HepG2 (cell line): Measurements from ENCODE around the gene RASSF8. TPM values are rescaled to one million over a fixed set of nuclear protein-coding genes. Genes with fewer than 3 reads are reported as not detected.

Experiments
- ATAC-seq: fragments of 200-7000 bp; cut with Tn5 transposase; 3 replicates; pipeline ENCODE4 v1.9.1; 2020; ENCODE audit warnings: mild to moderate bottlenecking, moderate library complexity
- BruUV-seq: library from RNA; stranded (reverse); fragments of 400-500 nt; replicated peaks from 2 replicates; lab custom pipeline; 2021; lab: Mats Ljungman, UMichigan
- CTCF ChIA-PET: fragments of 300-600 bp; formaldehyde crosslinking; extraction: SDS; loops from one replicate; lab custom pipeline; 2021; ENCODE audit warnings: low total read pairs, inconsistent platforms, low intra/inter-chr PET ratio; lab: Yijun Ruan, JAX
- POLR2A ChIA-PET: fragments of 350-600 bp; sonication (Branson Sonifier 250); formaldehyde crosslinking; loops from one replicate; lab custom pipeline; 2020; ENCODE audit warnings: antibody characterized with exemption, inconsistent platforms; lab: Yijun Ruan, JAX
- DNase-seq: peaks from one replicate; pipeline ENCODE4 v3.0.0-alpha.2; 2015; ENCODE audit warnings: low spot score
- FAIRE-seq: peaks from 3 replicates; lab custom pipeline; 2011; peaks lifted over from hg19 to GRCh38; lab: Jason Lieb, UNC
- H2AFZ ChIP-seq: one replicate; pipeline ENCODE4 v1.6.1; 2011; ENCODE audit warnings: low read length, inconsistent platforms
- H3K27ac ChIP-seq: fragments of 300-600 bp; 3 replicates; pipeline ENCODE4 v1.8.0; 2011; ENCODE audit warnings: mixed run types, mild to moderate bottlenecking, mixed read lengths, low read length, inconsistent platforms; ENCODE audit not compliant: insufficient read depth; ENCODE audit errors: extremely low read length
- H3K27me3 ChIP-seq, 2 experiments: fragments of 200-600 bp in 1 of 2; 2 replicates in 1 of 2; 3 replicates in 1 of 2; pipeline versions ENCODE4 v1.6.0 to v1.8.0; 2011; ENCODE audit warnings: low read length in 2 of 2, mild to moderate bottlenecking in 2 of 2, moderate library complexity in 2 of 2, inconsistent platforms in 1 of 2; ENCODE audit not compliant: insufficient read depth in 2 of 2, control insufficient read depth in 1 of 2
- H3K36me3 ChIP-seq, 2 experiments: fragments of 200-600 bp in 1 of 2; replicated peaks in 1 of 2; 2 replicates in 1 of 2; 3 replicates in 1 of 2; pipeline versions ENCODE4 v1.5.1 to v1.8.0; 2011; ENCODE audit warnings: low read length in 2 of 2, inconsistent platforms in 1 of 2; ENCODE audit not compliant: insufficient read depth in 2 of 2, control insufficient read depth in 1 of 2
- H3K4me1 ChIP-seq: 2 replicates; pipeline ENCODE4 v1.5.1; 2012; ENCODE audit warnings: low read length, inconsistent platforms; ENCODE audit not compliant: insufficient read depth
- H3K4me2 ChIP-seq: 2 replicates; pipeline ENCODE4 v1.6.0; 2011; ENCODE audit warnings: low read depth, low read length, inconsistent platforms
- H3K4me3 ChIP-seq, 3 experiments: fragments of 200-600 bp in 1 of 3; sonication (generic), shearing (Covaris generic) in 1 of 3; replicated peaks in 1 of 3; 2 replicates each; pipeline ENCODE4 v1.5.1; 2011 to 2016; ENCODE audit warnings: low read length in 3 of 3, inconsistent platforms in 2 of 3, low read depth in 2 of 3, mild to moderate bottlenecking in 2 of 3, control low read depth in 1 of 3, mixed read lengths in 1 of 3; ENCODE audit not compliant: insufficient read depth in 1 of 3
- H3K79me2 ChIP-seq: one replicate; pipeline ENCODE4 v1.6.1; 2011; ENCODE audit warnings: low read length, inconsistent platforms; ENCODE audit not compliant: insufficient read depth
- H3K9ac ChIP-seq: 2 replicates; pipeline ENCODE4 v1.6.0; 2011; ENCODE audit warnings: mild to moderate bottlenecking, low read depth, low read length, inconsistent platforms; ENCODE audit not compliant: insufficient read depth
- H3K9me3 ChIP-seq: 2 replicates; pipeline ENCODE4 v1.5.1; 2012; ENCODE audit warnings: mild to moderate bottlenecking, low read length
- H4K20me1 ChIP-seq: 2 replicates; pipeline ENCODE4 v1.6.0; 2011; ENCODE audit warnings: inconsistent platforms, mild to moderate bottlenecking, low read length, moderate library complexity; ENCODE audit not compliant: insufficient read depth
- GTF3A ChIP-seq: sonication (generic); formaldehyde crosslinking; conservative IDR thresholded peaks from 2 replicates; pipeline ENCODE4 v1.4.0; 2020; ENCODE audit warnings: mild to moderate bottlenecking, missing genetic modification reagents
- IRF2 ChIP-seq: IDR thresholded peaks from 2 replicates; pipeline ENCODE4 v1.6.1; 2018; ENCODE audit warnings: missing genetic modification reagents, missing compliant biosample characterization
- KDM5B ChIP-seq: sonication (generic); formaldehyde crosslinking; IDR thresholded peaks from 2 replicates; pipeline ENCODE4 v1.4.0; 2020; ENCODE audit warnings: missing genetic modification reagents, mild to moderate bottlenecking, borderline replicate concordance
- MTF2 ChIP-seq: sonication (generic); formaldehyde crosslinking; IDR thresholded peaks from 2 replicates; pipeline ENCODE4 v1.5.0; 2020; ENCODE audit warnings: missing genetic modification reagents, borderline replicate concordance
- MXD4 ChIP-seq: IDR thresholded peaks from 2 replicates; pipeline ENCODE4 v1.6.1; 2016; ENCODE audit warnings: mild to moderate bottlenecking, missing biosample characterization, missing genetic modification reagents
- NAIF1 ChIP-seq: sonication (generic); formaldehyde crosslinking; IDR thresholded peaks from 2 replicates; pipeline ENCODE4 v1.5.0; 2020; ENCODE audit warnings: mild to moderate bottlenecking, missing genetic modification reagents, borderline replicate concordance
- SALL1 ChIP-seq: sonication (generic); formaldehyde crosslinking; IDR thresholded peaks from 2 replicates; pipeline ENCODE4 v1.8.0; 2022; ENCODE audit warnings: mild to moderate bottlenecking, missing genetic modification reagents
- THAP11 ChIP-seq: IDR thresholded peaks from 2 replicates; pipeline ENCODE4 v1.6.1; 2016; ENCODE audit warnings: missing biosample characterization, missing genetic modification reagents
- ZNF260 ChIP-seq: sonication (generic); formaldehyde crosslinking; IDR thresholded peaks from 2 replicates; pipeline ENCODE4 v1.4.0; 2020; ENCODE audit warnings: missing genetic modification reagents, low read depth, mild to moderate bottlenecking, borderline replicate concordance
- ZNF350 ChIP-seq: sonication (generic); formaldehyde crosslinking; IDR thresholded peaks from 2 replicates; pipeline ENCODE4 v1.4.0; 2020; ENCODE audit warnings: mild to moderate bottlenecking, low read depth, missing genetic modification reagents, borderline replicate concordance
- ZNF567 ChIP-seq: sonication (generic); formaldehyde crosslinking; IDR thresholded peaks from 2 replicates; pipeline ENCODE4 v1.8.1; 2023; ENCODE audit warnings: mild to moderate bottlenecking, missing genetic modification reagents, borderline replicate concordance
- ZNF589 ChIP-seq: sonication (generic); formaldehyde crosslinking; conservative IDR thresholded peaks from 2 replicates; pipeline ENCODE4 v1.8.0; 2022; ENCODE audit warnings: mild to moderate bottlenecking, moderate library complexity, missing genetic modification reagents
- ZNF879 ChIP-seq: sonication (generic); formaldehyde crosslinking; IDR thresholded peaks from 2 replicates; pipeline ENCODE4 v1.8.1; 2023; ENCODE audit warnings: missing genetic modification reagents
- WGBS: methylation state at CpG from one replicate; pipeline ENCODE4 v1.1.6; 2017; ENCODE audit warnings: low lambda C conversion rate; 5-methylcytosine and 5-hydroxymethylcytosine counted together
- in situ Hi-C: cut with HindIII; loops from 2 replicates; pipeline ENCODE4 v1.10.0; 2017; ENCODE audit warnings: low pct_unique_long_range_greater_than_20kb; ENCODE audit not compliant: extremely low pct_ligation_motif_present
- intact Hi-C: fragments of 100-400 bp; cut with micrococcal nuclease; formaldehyde crosslinking; loops from one replicate; pipeline ENCODE4 v1.10.0; 2022; ENCODE audit not compliant: unreplicated experiment
- polyA plus RNA-seq, 8 experiments: library from polyadenylated mRNA; depleted of rRNA in 3 of 8; stranded (reverse) in 7 of 8; unstranded in 1 of 8; fragments of >200 nt; fragmentation: Illumina TruSeq in 4 of 8; extraction: Trizol in 4 of 8; gene quantifications; 2 replicates each; pipeline versions ENCODE4 v1.2.1 to v1.2.3, GENCODE V29; 2011 to 2016; ENCODE audit warnings: low read depth in 4 of 8, missing spikeins in 1 of 8, mixed read lengths in 1 of 8; ENCODE audit not compliant: insufficient read depth in 1 of 8
- total RNA-seq, 5 experiments: library from RNA; depleted of rRNA; stranded (reverse); fragments of >200 nt; fragmentation: Illumina TruSeq; extraction: Trizol; gene quantifications; 2 replicates each; pipeline ENCODE4 v1.2.3, GENCODE V29; 2016; ENCODE audit warnings: low read depth in 1 of 5
- TF ChIP-seq, protein P1 (sequence below): sonication (generic); formaldehyde crosslinking; IDR thresholded peaks from 2 replicates; pipeline ENCODE4 v1.9.0; 2021; ENCODE audit warnings: missing genetic modification reagents, borderline replicate concordance
- TF ChIP-seq, protein P2 (sequence below): IDR thresholded peaks from 2 replicates; pipeline ENCODE4 v1.6.1; 2018; ENCODE audit warnings: missing genetic modification reagents

The RASSF8 gene
- total and polyA plus RNA-seq, 2 of the 13 experiments (the other 11 are each of a cell fraction or from before 2014, with no cell fraction given), result 0.82 to 9.2 TPM

DNA sequence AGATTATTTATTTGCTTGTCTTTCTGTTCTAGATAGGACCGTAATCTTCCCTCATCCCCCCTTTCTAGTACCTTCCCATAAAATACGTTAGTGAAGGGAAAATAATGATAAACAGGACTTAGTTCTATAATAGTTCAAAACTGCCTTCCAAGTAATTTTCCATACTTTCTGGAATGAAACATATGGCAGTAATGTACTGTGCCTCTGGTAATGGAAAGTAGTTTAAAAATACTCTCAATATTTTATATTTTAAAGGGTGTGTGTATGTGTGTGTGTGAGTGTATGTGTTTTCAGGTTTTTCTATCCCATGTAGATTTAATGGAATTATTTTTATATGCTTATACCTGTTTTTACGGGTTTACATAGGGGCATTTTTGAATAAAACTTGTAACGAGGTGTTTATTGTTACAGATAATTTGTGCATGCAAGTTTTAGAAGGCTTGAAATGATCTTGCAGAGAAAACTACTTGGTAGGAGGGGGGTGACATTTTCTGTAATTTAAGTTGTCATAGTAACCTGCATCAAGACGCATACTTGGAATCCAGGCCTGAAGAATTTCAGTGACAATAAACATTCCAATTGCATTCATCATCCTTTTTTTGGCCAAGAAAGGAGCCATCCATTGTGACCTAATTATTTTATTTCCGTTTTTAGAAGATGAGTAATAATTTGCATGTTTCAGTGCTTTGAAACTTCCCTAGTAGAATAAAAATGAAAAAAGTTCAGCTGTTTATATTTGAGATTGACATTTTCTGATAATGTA, 38.9 kb downstream of the RASSF8 start:
- Histone ChIP-seq H3K4me3 (no peak overlapping the region), H3K36me3 (no peaks in the 10 kb centered on the region), H3K4me2 (no peak overlapping the region), H4K20me1 (no peaks in the 10 kb centered on the region), H3K4me1 (no peaks in the 10 kb centered on the region), H2AFZ (no peak overlapping the region), H3K79me2 (no peaks in the 10 kb centered on the region), H3K27ac (no peak overlapping the region), H3K9ac (no peak overlapping the region), H3K27me3 (no peaks in the 10 kb centered on the region), H3K9me3 (no peaks in the 10 kb centered on the region)
- DNase-seq, result no peak
- 49% methylated on average over 6 of the region's 6 CpGs for WGBS
- no TSS peak for BruUV-seq
- FAIRE-seq, result no peak
- no peak for ATAC-seq
- ChIA-PET CTCF (no interaction called here), POLR2A (no interaction called here)
- in situ Hi-C loops (no loop called here), intact Hi-C loops (no loop called here)
- TF ChIP-seq MXD4 (CRISPR knock-in tag) (no peak), ZNF567 (CRISPR knock-in tag) (no peak), ZNF589 (CRISPR knock-in tag) (no peak), KDM5B (CRISPR knock-in tag) (no peak), MTF2 (CRISPR knock-in tag) (no peak), ZNF350 (CRISPR knock-in tag) (no peak), SALL1 (CRISPR knock-in tag) (no peak), ZNF260 (CRISPR knock-in tag) (no peak), IRF2 (no peak), NAIF1 (CRISPR knock-in tag) (no peak), ZNF879 (CRISPR knock-in tag) (no peak), THAP11 (no peak), GTF3A (CRISPR knock-in tag) (no peak)
- TF ChIP-seq, protein P1, sequence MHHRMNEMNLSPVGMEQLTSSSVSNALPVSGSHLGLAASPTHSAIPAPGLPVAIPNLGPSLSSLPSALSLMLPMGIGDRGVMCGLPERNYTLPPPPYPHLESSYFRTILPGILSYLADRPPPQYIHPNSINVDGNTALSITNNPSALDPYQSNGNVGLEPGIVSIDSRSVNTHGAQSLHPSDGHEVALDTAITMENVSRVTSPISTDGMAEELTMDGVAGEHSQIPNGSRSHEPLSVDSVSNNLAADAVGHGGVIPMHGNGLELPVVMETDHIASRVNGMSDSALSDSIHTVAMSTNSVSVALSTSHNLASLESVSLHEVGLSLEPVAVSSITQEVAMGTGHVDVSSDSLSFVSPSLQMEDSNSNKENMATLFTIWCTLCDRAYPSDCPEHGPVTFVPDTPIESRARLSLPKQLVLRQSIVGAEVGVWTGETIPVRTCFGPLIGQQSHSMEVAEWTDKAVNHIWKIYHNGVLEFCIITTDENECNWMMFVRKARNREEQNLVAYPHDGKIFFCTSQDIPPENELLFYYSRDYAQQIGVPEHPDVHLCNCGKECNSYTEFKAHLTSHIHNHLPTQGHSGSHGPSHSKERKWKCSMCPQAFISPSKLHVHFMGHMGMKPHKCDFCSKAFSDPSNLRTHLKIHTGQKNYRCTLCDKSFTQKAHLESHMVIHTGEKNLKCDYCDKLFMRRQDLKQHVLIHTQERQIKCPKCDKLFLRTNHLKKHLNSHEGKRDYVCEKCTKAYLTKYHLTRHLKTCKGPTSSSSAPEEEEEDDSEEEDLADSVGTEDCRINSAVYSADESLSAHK (CRISPR knock-in tag), result no peak
- TF ChIP-seq, protein P2, sequence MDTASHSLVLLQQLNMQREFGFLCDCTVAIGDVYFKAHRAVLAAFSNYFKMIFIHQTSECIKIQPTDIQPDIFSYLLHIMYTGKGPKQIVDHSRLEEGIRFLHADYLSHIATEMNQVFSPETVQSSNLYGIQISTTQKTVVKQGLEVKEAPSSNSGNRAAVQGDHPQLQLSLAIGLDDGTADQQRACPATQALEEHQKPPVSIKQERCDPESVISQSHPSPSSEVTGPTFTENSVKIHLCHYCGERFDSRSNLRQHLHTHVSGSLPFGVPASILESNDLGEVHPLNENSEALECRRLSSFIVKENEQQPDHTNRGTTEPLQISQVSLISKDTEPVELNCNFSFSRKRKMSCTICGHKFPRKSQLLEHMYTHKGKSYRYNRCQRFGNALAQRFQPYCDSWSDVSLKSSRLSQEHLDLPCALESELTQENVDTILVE (CRISPR knock-in tag), result no peak
